Measurements from ENCODE around the gene TENM4. TPM values are rescaled to one million over a fixed set of nuclear protein-coding genes. Genes with fewer than 3 reads are reported as not detected.
A peak's percentile ranks its signal among the peaks of the same experiment; 100 is the strongest.

TENM4 gene
- polyA plus RNA-seq, 1 of the 3 experiments (the other 2 are of a cell fraction), result 16.7 TPM

GRCh38 chr11:78722786-78723185, 718.0 kb downstream of the TENM4 start:
- H3K4me3 ChIP-seq (ENCODE audit: low read depth in 2 of 2, low read length in 1 of 2), result no peak overlapping the region
- no peaks in the 10 kb centered on the region for H3K79me2 ChIP-seq (ENCODE audit: insufficient read depth)
- H2AFZ ChIP-seq (ENCODE audit: low read depth), result no peak overlapping the region
- no peak for TF ChIP-seq PBX3 (IDR thresholded peaks at IDR 0.05)
- no peak for TF ChIP-seq POLR2AphosphoS5 (IDR thresholded peaks at IDR 0.05; ENCODE audit: low read depth, low read length)
- TF ChIP-seq FOSL2 (IDR thresholded peaks at IDR 0.05; ENCODE audit: borderline replicate concordance, low read depth), result no peak
- CTCF ChIA-PET, result interaction anchor here (1.1 to 3.4 kb wide), 4 partner anchors 8 to 77 kb away, joined by 3 to 16 read pairs (median 4); no protein-coding TSS in a partner anchor
- no peak overlapping the region; a peak in 1 of 4 replicates for H3K27ac ChIP-seq (ENCODE audit: low read depth in 2 of 2, low read length in 1 of 2)
- no peaks in the 10 kb centered on the region for H3K27me3 ChIP-seq (ENCODE audit: insufficient read depth)
- H3K4me2 ChIP-seq, result no peak overlapping the region
- 94% methylated on average over 5 of the region's 5 CpGs for WGBS (ENCODE audit: low lambda C conversion rate)
- no peak overlapping the region for H3K9ac ChIP-seq
- no peaks in the 10 kb centered on the region for H3F3A ChIP-seq (replicated peaks; ENCODE audit: insufficient read depth)
- H3K9me2 ChIP-seq, result no peaks in the 10 kb centered on the region
- peaks cover 0 to 15% of the 10 kb centered on the region in 2 experiments; a peak in 2 of 4 replicates for H3K4me1 ChIP-seq (ENCODE audit: control insufficient read depth in 1 of 2, insufficient read depth in 2 of 2, low read depth in 1 of 2, low read length in 1 of 2)
- no peak for DNase-seq
- no peaks in the 10 kb centered on the region for H4K20me1 ChIP-seq (ENCODE audit: insufficient read depth)
- H3K36me3 ChIP-seq (replicated peaks in 1 of 2; ENCODE audit: control insufficient read depth in 1 of 2, insufficient read depth in 2 of 2, low read length in 1 of 2), result peaks cover 3 to 56% of the 10 kb centered on the region in 2 experiments
- no peaks in the 10 kb centered on the region for H3K9me3 ChIP-seq
- POLR2A ChIA-PET, result no interaction called here

- no peak overlapping the region for H3K4me2 ChIP-seq
- H3K79me2 ChIP-seq (ENCODE audit: insufficient read depth), result no peaks in the 10 kb centered on the region
- no peak overlapping the region for H2AFZ ChIP-seq (ENCODE audit: low read depth)
- no peaks in the 10 kb centered on the region for H4K20me1 ChIP-seq (ENCODE audit: insufficient read depth)
- TF ChIP-seq EZH2phosphoT487 (IDR thresholded peaks at IDR 0.05; ENCODE audit: borderline replicate concordance, low read depth), result no peak
- no peak for TF ChIP-seq RCOR1 (IDR thresholded peaks at IDR 0.05; ENCODE audit: low read length)
- TF ChIP-seq TEAD4 (IDR thresholded peaks at IDR 0.05; ENCODE audit: borderline replicate concordance, insufficient read depth), result no peak
- no peak for TF ChIP-seq USF1 (IDR thresholded peaks at IDR 0.05; ENCODE audit: borderline replicate concordance, low read depth)
- no peak for TF ChIP-seq CHD2 (IDR thresholded peaks at IDR 0.05; ENCODE audit: low read length, partially characterized antibody)
- TF ChIP-seq RFX5 (IDR thresholded peaks at IDR 0.05; ENCODE audit: low read length), result no peak
- TF ChIP-seq JUND (IDR thresholded peaks at IDR 0.05), result no peak
- TF ChIP-seq IRF3 (IDR thresholded peaks at IDR 0.05; ENCODE audit: low read depth, low read length), result no peak
- TF ChIP-seq FOXM1 (IDR thresholded peaks at IDR 0.05; ENCODE audit: low read depth), result no peak
- no peak for TF ChIP-seq RXRA (IDR thresholded peaks at IDR 0.05; ENCODE audit: borderline replicate concordance, low read depth)
- no peak for TF ChIP-seq ZBTB33 (IDR thresholded peaks at IDR 0.05; ENCODE audit: borderline replicate concordance, low read depth)
- TF ChIP-seq USF2 (IDR thresholded peaks at IDR 0.05; ENCODE audit: borderline replicate concordance, low read depth, low read length), result no peak
- no peak for TF ChIP-seq GATA2 (CRISPR knock-in tag; IDR thresholded peaks at IDR 0.05)
- no peak for TF ChIP-seq EP300 (IDR thresholded peaks at IDR 0.05; ENCODE audit: borderline replicate concordance in 1 of 2, low read depth in 1 of 2, low read length in 1 of 2)
- TF ChIP-seq YY1 (IDR thresholded peaks at IDR 0.05; ENCODE audit: low read depth), result no peak
- no peak for TF ChIP-seq MXI1 (IDR thresholded peaks at IDR 0.05; ENCODE audit: low read depth, low read length)
- no peaks in the 10 kb centered on the region for H3K9me2 ChIP-seq
- no peak overlapping the region for H3K4me3 ChIP-seq (ENCODE audit: low read depth in 2 of 2, low read length in 1 of 2)
- ChIA-PET CTCF (no interaction called here), POLR2A (no interaction called here)
- H3K27me3 ChIP-seq (ENCODE audit: insufficient read depth), result no peaks in the 10 kb centered on the region
- no peaks in the 10 kb centered on the region for H3F3A ChIP-seq (replicated peaks; ENCODE audit: insufficient read depth)
- no peak for DNase-seq
- peak overlapping the region in 1 of 2 experiments; percentile 28; a peak in 1 of 4 replicates for H3K27ac ChIP-seq (ENCODE audit: low read depth in 2 of 2, low read length in 1 of 2)
- no peaks in the 10 kb centered on the region for H3K9me3 ChIP-seq
- peaks cover 0 to 21% of the 10 kb centered on the region in 2 experiments; a peak in 3 of 4 replicates for H3K4me1 ChIP-seq (ENCODE audit: control insufficient read depth in 1 of 2, insufficient read depth in 2 of 2, low read depth in 1 of 2, low read length in 1 of 2)
- H3K36me3 ChIP-seq (replicated peaks in 1 of 2; ENCODE audit: control insufficient read depth in 1 of 2, insufficient read depth in 2 of 2, low read length in 1 of 2), result peaks cover 3 to 49% of the 10 kb centered on the region in 2 experiments
- no peak overlapping the region for H3K9ac ChIP-seq
Measured at GRCh38 chr11:78720281-78720989, 720.4 kb downstream of the TENM4 start.

All from SK-N-SH (cell line).